Body of pancreas (tissue), 4 donors: ENCODE measurements around the gene PLEKHA7.

Experiments
- POLR2A ChIP-seq, 3 donors: fragments of 450-650 bp; IDR thresholded peaks; one replicate each; pipeline ENCODE4 v1.6.1; 2016; ENCODE audit warnings: antibody characterized with exemption in 3 of 3, mild to moderate bottlenecking in 2 of 3
- TF ChIP-seq, protein P1 (sequence below), 7 experiments: fragments of 450-650 bp in 4 of 7; fragments of 200-600 bp in 3 of 7; sonication (generic) in 3 of 7; IDR thresholded peaks; one replicate each; pipeline ENCODE4 v1.5.1; 2016 to 2019; ENCODE audit warnings: antibody characterized with exemption in 7 of 7

DNA sequence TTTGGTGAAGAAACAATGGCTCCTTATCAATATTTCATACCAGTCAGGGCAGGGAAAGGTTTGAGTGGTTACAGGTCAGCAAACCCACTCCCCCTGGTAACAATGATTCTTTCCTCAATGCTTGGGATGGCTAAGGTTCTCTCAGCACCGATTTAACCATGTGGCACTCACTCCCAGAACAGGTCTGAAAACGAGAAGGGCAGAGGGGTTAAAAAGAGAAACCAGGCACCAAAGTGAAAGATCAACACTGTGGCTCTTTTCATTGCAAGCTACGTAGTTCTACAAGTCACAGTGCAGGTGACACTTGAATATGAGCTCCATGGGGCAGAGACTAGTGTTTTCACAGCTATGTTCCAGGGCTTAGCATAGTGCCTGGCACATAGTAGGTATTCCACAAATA lies 132.4 kb downstream of the PLEKHA7 start:
- TF ChIP-seq, protein P1, sequence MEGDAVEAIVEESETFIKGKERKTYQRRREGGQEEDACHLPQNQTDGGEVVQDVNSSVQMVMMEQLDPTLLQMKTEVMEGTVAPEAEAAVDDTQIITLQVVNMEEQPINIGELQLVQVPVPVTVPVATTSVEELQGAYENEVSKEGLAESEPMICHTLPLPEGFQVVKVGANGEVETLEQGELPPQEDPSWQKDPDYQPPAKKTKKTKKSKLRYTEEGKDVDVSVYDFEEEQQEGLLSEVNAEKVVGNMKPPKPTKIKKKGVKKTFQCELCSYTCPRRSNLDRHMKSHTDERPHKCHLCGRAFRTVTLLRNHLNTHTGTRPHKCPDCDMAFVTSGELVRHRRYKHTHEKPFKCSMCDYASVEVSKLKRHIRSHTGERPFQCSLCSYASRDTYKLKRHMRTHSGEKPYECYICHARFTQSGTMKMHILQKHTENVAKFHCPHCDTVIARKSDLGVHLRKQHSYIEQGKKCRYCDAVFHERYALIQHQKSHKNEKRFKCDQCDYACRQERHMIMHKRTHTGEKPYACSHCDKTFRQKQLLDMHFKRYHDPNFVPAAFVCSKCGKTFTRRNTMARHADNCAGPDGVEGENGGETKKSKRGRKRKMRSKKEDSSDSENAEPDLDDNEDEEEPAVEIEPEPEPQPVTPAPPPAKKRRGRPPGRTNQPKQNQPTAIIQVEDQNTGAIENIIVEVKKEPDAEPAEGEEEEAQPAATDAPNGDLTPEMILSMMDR (IDR thresholded peaks at IDR 0.05), result no peak
- no peak for TF ChIP-seq POLR2A (IDR thresholded peaks at IDR 0.05)
